SK-N-DZ (cell line): ENCODE data around the gene EFCAB6.

ENCODE experiments used
- DNase-seq: peaks from one replicate; pipeline ENCODE4 v3.0.0-alpha.2; 2015; ENCODE audit warnings: low spot score

EFCAB6 gene

GRCh38 chr22:43530349-43531201, 281.5 kb downstream of the EFCAB6 start:
- DNase-seq: no peak

- DNase-seq: no peak
These were observed 282.2 kb downstream of the EFCAB6 start for GRCh38 chr22:43529934-43530333.

- no peak for DNase-seq
These were observed 282.6 kb downstream of the EFCAB6 start for GRCh38 chr22:43529461-43529860.

- DNase-seq: no peak
These were observed 283.3 kb downstream of the EFCAB6 start for GRCh38 chr22:43528601-43529360.

- no peak for DNase-seq
These were observed 285.2 kb downstream of the EFCAB6 start for GRCh38 chr22:43526946-43527345.

- no peak for DNase-seq
These were observed 285.9 kb downstream of the EFCAB6 start for GRCh38 chr22:43526117-43526655.

- DNase-seq: no peak
These were observed 290.4 kb downstream of the EFCAB6 start for GRCh38 chr22:43521716-43522115.

GRCh38 chr22:43520632-43521039, 291.5 kb downstream of the EFCAB6 start:
- DNase-seq: no peak

- DNase-seq: no peak
These were observed 295.0 kb downstream of the EFCAB6 start for GRCh38 chr22:43516996-43517635.

- DNase-seq: no peak
These were observed 295.7 kb downstream of the EFCAB6 start for GRCh38 chr22:43516386-43516785.

GRCh38 chr22:43515902-43516301, 296.2 kb downstream of the EFCAB6 start:
- no peak for DNase-seq

- DNase-seq: no peak
These were observed 296.7 kb downstream of the EFCAB6 start for GRCh38 chr22:43515411-43515810.

GRCh38 chr22:43514476-43515157, 297.5 kb downstream of the EFCAB6 start:
- no peak for DNase-seq

GRCh38 chr22:43512279-43512678, 299.8 kb downstream of the EFCAB6 start:
- DNase-seq: no peak

GRCh38 chr22:43511276-43511910, 300.7 kb downstream of the EFCAB6 start:
- no peak for DNase-seq

GRCh38 chr22:43510281-43511070, 301.6 kb downstream of the EFCAB6 start:
- no peak for DNase-seq

- no peak for DNase-seq
These were observed 302.8 kb downstream of the EFCAB6 start for GRCh38 chr22:43509337-43509736.

- no peak for DNase-seq
These were observed 303.6 kb downstream of the EFCAB6 start for GRCh38 chr22:43508489-43508888.

- DNase-seq: no peak
These were observed 304.9 kb downstream of the EFCAB6 start for GRCh38 chr22:43507235-43507634.

GRCh38 chr22:43506487-43506886, 305.6 kb downstream of the EFCAB6 start:
- no peak for DNase-seq
